ENCODE measurements around the gene PRKAG1. TPM values are rescaled to one million over a fixed set of nuclear protein-coding genes. Genes with fewer than 3 reads are reported as not detected.

Gene PRKAG1
- total RNA-seq, 2 experiments from 2014 or later, result 65.9 to 70.2 TPM

DNA sequence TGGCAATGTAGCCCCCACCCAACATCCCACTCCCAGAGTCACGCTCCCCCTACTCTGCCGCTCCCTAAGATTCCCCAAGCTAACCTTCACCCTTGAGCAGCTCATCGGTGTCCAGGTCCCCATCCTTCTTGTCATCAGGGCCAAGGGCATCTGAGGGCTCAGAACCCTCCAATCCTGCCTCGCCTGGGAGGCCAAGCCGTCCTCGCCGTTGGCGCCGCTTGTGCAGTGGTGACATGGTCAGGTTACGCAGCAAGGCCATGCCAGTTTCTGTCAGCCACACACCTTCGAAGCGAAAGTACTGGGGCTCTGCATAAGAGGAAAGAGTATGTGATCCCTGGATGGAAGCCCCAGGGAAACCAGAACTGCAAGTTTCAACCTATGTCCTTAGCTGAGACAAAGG, 26.1 kb upstream of the PRKAG1 start:
- Mint-ChIP-seq H3K27me3 (no peaks in the 10 kb centered on the region), H3K36me3 (ENCODE audit: low read depth) (peaks cover 90% of the 10 kb centered on the region), H3K4me3 (no peak overlapping the region), H3K27ac (peak overlapping the region; percentile 26), H3K9me3 (no peaks in the 10 kb centered on the region), H3K4me1 (peaks cover 5% of the 10 kb centered on the region)
- ChIA-PET POLR2A (interaction anchor here (1.6 kb wide), 1 partner anchor 55 kb away, joined by 5 read pairs; no protein-coding TSS in a partner anchor), CTCF (interaction anchor here (0.7 to 2.0 kb wide), 10 partner anchors 11 to 191 kb away, joined by 3 to 13 read pairs (median 6); partner anchors contain the start of genes FKBP11 and RHEBL1)
- DNase-seq, result no peak

DNA sequence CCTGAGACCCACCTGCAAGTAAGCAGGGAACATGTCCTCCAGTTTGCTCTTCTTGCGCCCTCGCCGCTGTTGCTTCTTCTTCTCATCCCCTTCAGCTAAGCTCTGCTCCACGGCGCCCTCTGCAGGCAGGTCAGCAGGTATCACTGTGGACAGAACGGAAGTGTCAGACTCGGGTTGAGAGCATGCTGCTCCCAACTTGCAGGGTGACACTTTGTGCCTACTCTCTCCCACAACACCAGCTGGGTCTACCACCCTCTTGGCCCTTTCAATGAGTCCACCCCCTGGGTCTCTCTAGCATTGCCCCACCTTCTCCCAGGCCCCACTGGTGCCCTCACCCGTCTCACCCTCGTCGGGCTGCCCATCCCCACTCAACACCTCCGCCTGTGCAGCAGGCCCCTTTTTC, 25.3 kb upstream of the PRKAG1 start:
- no peak overlapping the region for H3K4me3 Mint-ChIP-seq
- peaks cover 5% of the 10 kb centered on the region for H3K4me1 Mint-ChIP-seq
- no peaks in the 10 kb centered on the region for H3K9me3 Mint-ChIP-seq
- H3K27ac Mint-ChIP-seq, result peak overlapping the region; percentile 51
- H3K27me3 Mint-ChIP-seq, result no peaks in the 10 kb centered on the region
- CTCF ChIA-PET, result interaction anchor here (0.7 to 2.0 kb wide), 27 partner anchors 9 to 191 kb away, joined by 3 to 13 read pairs (median 4); partner anchors contain the start of genes ARF3, FKBP11, RHEBL1 and TUBA1A
- peaks cover 89% of the 10 kb centered on the region for H3K36me3 Mint-ChIP-seq (ENCODE audit: low read depth)
- peak; percentile 83 for DNase-seq
- POLR2A ChIA-PET, result interaction anchor here (1.2 to 1.6 kb wide), 3 partner anchors 51 to 86 kb away, joined by 3 to 5 read pairs (median 4); partner anchors contain the start of gene DHH

DNA sequence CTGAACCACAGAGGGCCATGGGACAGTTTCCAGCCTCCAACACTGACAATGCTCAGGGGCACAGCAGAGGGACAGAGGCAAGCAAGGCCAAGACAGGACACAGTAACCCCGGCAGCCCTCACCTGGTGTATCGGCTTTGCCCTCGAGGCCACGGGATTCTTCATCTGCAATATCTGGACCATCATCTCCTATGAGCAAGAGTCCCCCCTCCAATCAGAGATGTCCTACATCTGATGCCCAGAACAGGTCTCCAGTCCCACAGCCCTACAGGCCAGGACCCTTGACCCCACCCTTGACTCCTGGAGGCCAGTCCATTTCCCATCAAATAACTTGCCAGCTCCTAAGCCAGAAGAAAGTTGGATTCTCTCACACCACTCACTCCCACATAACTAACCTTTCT, 24.7 kb upstream of the PRKAG1 start:
- H3K9me3 Mint-ChIP-seq, result no peaks in the 10 kb centered on the region
- no peak for DNase-seq
- H3K4me3 Mint-ChIP-seq, result no peak overlapping the region
- H3K27me3 Mint-ChIP-seq, result no peaks in the 10 kb centered on the region
- CTCF ChIA-PET, result interaction anchor here (0.7 to 2.0 kb wide), 25 partner anchors 8 to 190 kb away, joined by 3 to 13 read pairs (median 4); partner anchors contain the start of genes ARF3, FKBP11, RHEBL1 and TUBA1A
- H3K36me3 Mint-ChIP-seq (ENCODE audit: low read depth), result peaks cover 89% of the 10 kb centered on the region
- H3K4me1 Mint-ChIP-seq, result peaks cover 5% of the 10 kb centered on the region
- POLR2A ChIA-PET, result interaction anchor here (1.2 to 1.6 kb wide), 3 partner anchors 51 to 87 kb away, joined by 3 to 5 read pairs (median 4); partner anchors contain the start of gene DHH
- no peak overlapping the region for H3K27ac Mint-ChIP-seq

DNA sequence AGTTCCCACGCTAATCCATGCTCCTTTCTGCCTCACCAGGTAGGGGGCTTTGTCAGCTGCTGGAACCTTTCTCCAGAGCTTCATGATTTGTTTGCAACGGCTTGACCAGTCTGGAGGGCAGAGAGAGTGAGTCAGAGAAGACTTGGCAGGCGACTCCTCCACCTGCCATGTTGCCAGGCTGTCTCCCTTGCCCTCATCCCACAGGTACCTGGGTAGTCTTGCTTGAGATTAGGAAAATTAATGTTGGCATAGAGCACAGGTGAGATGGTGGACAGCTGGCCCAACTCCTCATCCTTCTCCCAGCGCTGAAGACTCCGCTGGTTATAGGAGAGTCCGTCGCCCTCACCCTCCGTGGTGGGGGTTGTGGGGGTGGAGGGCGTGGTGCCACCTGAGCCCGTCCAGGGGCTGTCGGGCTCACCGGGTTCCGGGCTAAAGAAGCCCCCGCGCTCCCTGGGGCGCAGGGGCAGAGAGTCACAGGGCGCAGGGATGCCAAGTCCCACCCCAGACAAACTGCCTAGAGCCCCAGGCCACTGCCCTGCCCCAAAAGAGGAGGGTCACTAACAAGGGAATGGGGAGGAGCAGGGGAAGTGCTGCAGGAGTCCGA, 23.4 kb upstream of the PRKAG1 start:
- H3K4me1 Mint-ChIP-seq, result peaks cover 5% of the 10 kb centered on the region
- no peak overlapping the region for H3K27ac Mint-ChIP-seq
- no peaks in the 10 kb centered on the region for H3K27me3 Mint-ChIP-seq
- no peaks in the 10 kb centered on the region for H3K9me3 Mint-ChIP-seq
- CTCF ChIA-PET, result interaction anchor here (1.0 to 1.7 kb wide), 3 partner anchors 28 to 54 kb away, joined by 3 to 4 read pairs (median 3); partner anchors contain the start of gene RHEBL1
- DNase-seq, result no peak
- H3K4me3 Mint-ChIP-seq, result no peak overlapping the region
- POLR2A ChIA-PET, result interaction anchor here (0.6 kb wide), 1 partner anchor 48 kb away, joined by 4 read pairs; no protein-coding TSS in a partner anchor
- peaks cover 86% of the 10 kb centered on the region for H3K36me3 Mint-ChIP-seq (ENCODE audit: low read depth)

DNA sequence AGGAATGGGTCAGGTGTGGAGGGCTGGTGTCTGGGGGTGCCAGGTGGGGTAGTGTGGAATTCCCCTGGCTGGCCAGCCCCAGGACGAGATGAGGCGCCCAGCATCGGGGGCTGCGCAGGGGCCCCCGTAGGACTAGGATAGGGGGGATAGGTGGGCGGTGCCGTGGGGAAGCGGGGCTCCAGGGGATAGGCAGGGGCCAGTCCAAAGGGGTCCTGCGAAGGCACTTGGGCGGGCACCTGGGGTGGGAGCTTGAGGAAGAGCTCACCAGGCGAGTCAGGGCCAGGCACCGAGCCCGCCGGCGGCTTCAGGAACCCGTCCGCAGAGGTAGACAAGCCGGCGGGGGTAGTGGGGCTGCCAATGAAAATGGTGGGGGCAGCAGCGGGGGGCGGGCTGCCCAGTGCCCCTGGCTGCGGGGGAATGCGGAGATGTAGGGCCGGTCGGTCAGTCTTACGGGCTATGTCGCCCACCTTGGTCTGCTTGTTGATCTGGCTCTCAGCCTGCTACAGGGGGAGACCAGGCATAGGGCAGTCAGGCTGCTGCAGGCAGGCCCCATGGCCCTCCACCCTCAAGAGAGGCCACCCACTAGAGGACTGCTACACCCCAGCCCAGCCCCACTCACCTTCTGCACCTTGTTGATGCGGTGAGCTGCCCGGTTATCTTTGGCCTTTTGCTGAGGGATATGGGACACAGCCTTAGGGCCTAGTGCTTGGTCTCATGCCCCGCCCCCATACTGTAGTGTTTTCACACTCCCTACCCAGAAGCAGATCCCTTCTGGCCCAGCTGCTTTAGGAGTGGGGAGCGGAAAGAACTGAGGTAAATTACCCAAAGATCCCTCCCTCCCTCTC, 22.7 kb upstream of the PRKAG1 start:
- Mint-ChIP-seq H3K9me3 (no peaks in the 10 kb centered on the region), H3K27ac (no peak overlapping the region), H3K27me3 (no peaks in the 10 kb centered on the region), H3K4me3 (no peak overlapping the region), H3K36me3 (ENCODE audit: low read depth) (peaks cover 84% of the 10 kb centered on the region), H3K4me1 (peaks cover 5% of the 10 kb centered on the region)
- no peak for DNase-seq
- POLR2A ChIA-PET, result interaction anchor here (0.6 to 0.9 kb wide), 2 partner anchors 47 to 90 kb away, joined by 3 to 4 read pairs; partner anchors contain the start of gene TUBA1B
- CTCF ChIA-PET, result interaction anchor here (1.0 to 1.3 kb wide), 2 partner anchors 28 to 53 kb away, joined by 3 read pairs; partner anchors contain the start of gene RHEBL1

DNA sequence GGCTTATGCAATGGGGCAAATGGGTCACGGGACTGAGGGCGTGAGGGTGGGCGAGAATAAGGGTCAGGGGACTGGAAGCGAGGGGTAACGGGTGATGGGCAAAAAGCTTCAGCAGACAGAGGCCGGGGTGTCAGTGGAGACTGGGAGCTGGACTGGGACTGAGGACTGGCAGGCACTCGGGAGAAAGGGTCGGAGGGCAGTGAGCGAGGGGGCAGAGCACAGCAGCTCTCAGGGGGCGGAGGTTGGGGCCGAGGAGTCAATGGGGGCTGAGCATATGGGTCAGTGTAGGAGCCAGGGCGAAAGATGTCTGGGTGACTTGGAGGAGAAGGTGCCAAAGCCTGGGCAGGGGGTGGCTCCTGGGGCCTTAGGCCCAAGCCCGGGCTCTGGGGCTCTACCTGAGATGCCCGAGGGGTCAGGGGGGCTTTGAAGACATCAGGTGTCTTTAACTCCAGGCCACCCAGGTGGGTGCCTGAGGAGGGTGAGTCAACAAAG, 21.8 kb upstream of the PRKAG1 start:
- Mint-ChIP-seq H3K4me3 (no peak overlapping the region), H3K4me1 (peaks cover 5% of the 10 kb centered on the region), H3K27ac (no peak overlapping the region), H3K9me3 (no peaks in the 10 kb centered on the region), H3K27me3 (no peaks in the 10 kb centered on the region), H3K36me3 (ENCODE audit: low read depth) (peaks cover 83% of the 10 kb centered on the region)
- POLR2A ChIA-PET, result interaction anchor here (0.9 to 1.7 kb wide), 3 partner anchors 10 to 91 kb away, joined by 3 to 8 read pairs (median 5); partner anchors contain the start of gene TUBA1B
- DNase-seq, result no peak
- CTCF ChIA-PET, result interaction anchor here (0.6 to 1.0 kb wide), 3 partner anchors 21 to 252 kb away, joined by 3 read pairs; no protein-coding TSS in a partner anchor

DNA sequence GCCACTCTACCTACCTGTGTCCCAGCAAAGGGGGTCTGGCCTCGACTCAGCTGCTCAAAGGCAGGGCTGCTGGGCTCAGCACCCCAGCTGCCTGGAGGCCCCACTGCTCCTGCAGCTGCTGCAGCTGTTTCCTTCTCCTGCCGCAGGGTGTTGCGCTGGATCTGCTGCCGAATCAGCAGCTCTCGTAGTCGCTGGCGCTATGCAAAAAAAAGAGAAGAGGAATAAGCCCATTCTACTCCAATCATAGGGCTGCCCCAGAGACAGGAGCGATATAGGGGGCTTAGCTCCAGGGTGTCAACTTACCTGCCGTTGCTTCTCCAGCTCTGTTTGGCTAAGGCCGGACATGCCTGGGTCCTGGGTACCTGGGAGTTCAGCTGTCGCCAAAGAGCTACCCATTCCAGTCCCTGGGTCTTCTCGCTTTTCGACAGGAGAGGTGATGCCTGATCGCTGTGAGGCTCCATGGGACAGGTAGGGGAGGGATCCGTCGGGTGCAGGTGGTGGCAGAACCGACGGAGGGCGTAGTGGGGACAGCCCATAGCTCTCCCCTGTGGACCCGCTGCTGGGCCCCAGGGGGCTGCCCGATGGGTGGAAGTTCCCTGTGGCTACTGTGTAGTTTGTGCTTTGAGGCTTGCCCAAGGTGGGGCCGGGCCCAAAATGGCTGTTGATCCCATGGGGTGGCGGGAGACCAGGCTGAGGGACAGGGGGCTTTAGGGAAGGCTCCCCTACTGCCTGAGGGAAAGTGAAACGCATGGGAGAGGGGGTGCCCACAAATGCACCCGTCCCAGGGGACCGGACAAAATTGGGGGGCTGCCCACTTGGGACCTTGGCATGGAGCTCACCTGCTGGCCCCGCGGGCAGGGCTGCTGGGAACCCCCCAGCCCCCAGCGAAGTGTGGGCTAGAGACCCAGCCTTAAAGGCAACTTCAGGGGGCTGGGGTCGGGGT, 21.1 kb upstream of the PRKAG1 start:
- H3K4me1 Mint-ChIP-seq, result peaks cover 5% of the 10 kb centered on the region
- peaks cover 83% of the 10 kb centered on the region for H3K36me3 Mint-ChIP-seq (ENCODE audit: low read depth)
- H3K4me3 Mint-ChIP-seq, result no peak overlapping the region
- ChIA-PET POLR2A (interaction anchor here (0.6 to 1.7 kb wide), 4 partner anchors 9 to 91 kb away, joined by 3 to 8 read pairs (median 4); partner anchors contain the start of genes RHEBL1 and TUBA1B), CTCF (interaction anchor here (0.9 to 1.0 kb wide), 3 partner anchors 15 to 24 kb away, joined by 3 read pairs; no protein-coding TSS in a partner anchor)
- DNase-seq, result no peak
- H3K27ac Mint-ChIP-seq, result no peak overlapping the region
- H3K9me3 Mint-ChIP-seq, result no peaks in the 10 kb centered on the region
- no peaks in the 10 kb centered on the region for H3K27me3 Mint-ChIP-seq

DNA sequence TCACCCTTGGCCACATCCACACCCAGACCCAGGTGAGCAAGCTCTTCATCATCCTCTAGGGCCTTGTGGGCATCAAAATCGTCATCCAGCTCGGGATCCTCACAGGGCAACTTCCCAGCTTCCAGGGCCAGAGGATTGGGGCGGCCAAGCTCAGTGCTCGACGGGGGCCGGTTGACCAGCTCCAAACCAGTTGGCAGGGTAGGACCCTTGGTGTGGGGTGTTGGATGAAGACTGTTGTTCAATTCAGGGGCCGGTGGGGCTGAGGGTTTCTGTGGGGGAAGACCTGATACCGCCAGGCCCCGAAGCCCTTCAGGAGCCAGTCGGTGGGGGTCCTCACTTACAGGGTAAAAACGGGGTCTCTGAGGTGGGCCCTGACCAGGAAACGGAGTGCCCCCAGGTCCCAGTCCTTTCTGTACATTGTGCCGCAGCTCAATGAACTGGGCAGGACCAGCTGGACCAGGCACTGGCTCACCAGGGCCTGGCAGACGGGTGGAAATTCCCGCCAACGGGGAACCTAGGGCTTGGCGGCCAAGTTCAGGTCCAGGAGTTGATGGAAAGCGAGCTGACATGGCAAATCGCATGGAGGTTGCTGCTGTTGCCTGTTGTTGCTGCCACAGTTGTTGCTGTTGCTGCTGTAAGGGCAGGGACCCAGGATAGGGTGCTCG, 19.8 kb upstream of the PRKAG1 start:
- ChIA-PET CTCF (interaction anchor here (1.0 kb wide), 1 partner anchor 14 kb away, joined by 3 read pairs; no protein-coding TSS in a partner anchor), POLR2A (interaction anchor here (1.6 kb wide), 1 partner anchor 93 kb away, joined by 8 read pairs; the partner anchor contains the start of gene TUBA1B)
- H3K9me3 Mint-ChIP-seq, result no peaks in the 10 kb centered on the region
- H3K27me3 Mint-ChIP-seq, result no peaks in the 10 kb centered on the region
- DNase-seq, result no peak
- H3K27ac Mint-ChIP-seq, result no peak overlapping the region
- peaks cover 80% of the 10 kb centered on the region for H3K36me3 Mint-ChIP-seq (ENCODE audit: low read depth)
- no peaks in the 10 kb centered on the region for H3K4me1 Mint-ChIP-seq
- no peak overlapping the region for H3K4me3 Mint-ChIP-seq

DNA sequence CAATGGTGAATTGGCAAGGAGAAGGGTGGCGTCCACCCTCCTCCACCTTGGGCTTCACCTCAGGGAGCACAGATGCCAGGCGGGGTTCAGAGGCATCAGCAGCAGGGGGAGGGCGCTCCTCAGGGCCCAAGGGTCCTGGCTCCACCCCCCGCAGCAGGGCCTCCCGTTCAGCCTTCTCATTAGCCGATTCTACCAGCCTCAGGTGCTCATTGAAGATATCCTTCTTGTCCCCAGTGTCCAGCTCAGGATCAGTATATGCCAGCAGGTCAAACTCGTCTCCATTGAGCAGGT, 19.3 kb upstream of the PRKAG1 start:
- no peak overlapping the region for H3K4me3 Mint-ChIP-seq
- no peak overlapping the region for H3K27ac Mint-ChIP-seq
- H3K36me3 Mint-ChIP-seq (ENCODE audit: low read depth), result peaks cover 75% of the 10 kb centered on the region
- no peaks in the 10 kb centered on the region for H3K4me1 Mint-ChIP-seq
- no peak for DNase-seq
- H3K9me3 Mint-ChIP-seq, result no peaks in the 10 kb centered on the region
- no peaks in the 10 kb centered on the region for H3K27me3 Mint-ChIP-seq
- ChIA-PET CTCF (interaction anchor here (0.9 to 1.3 kb wide), 2 partner anchors 18 to 41 kb away, joined by 3 to 4 read pairs; no protein-coding TSS in a partner anchor), POLR2A (no interaction called here)

DNA sequence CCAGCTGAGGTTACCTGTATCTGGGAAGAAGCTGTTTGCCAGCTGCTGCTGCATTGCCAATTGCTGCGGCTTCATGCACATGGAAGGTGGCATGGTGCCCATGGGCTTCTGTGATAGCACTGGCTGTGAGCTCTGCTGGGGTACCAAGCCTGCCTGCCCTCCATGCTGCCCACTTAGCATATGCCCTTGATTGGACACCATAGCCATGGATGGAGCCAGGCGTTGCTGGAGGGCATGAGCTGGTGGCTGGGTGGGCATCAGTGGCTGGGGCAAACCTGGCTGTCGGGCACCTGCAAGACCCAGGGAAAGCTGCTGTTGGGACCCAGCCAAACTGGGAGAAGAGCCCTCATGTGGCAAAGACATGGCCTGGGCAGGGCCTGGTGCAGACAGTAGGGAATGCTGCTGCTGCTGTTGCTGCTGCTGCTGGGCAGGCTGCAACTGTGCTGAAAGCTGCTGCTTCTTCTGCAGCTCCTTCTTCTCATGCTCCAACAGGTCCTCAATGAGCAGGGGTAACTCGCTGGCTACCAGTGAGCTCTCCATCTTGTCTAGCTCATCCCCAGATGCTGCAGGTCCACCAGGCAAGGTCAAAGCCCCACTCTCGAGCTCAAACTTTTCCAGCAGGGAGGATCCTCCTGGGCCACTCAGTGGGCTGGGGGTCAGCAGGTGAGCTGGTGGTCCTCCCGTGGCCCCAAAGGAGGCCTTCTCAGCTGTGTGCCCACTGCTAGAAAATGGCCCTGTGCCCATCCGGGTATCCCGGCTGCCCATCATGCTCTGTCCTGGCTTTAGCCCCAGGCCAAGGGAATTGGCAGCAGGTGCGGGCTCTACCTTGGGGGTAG, 18.8 kb upstream of the PRKAG1 start:
- Mint-ChIP-seq H3K4me3 (no peak overlapping the region), H3K27ac (no peak overlapping the region), H3K9me3 (no peaks in the 10 kb centered on the region), H3K36me3 (ENCODE audit: low read depth) (peaks cover 76% of the 10 kb centered on the region), H3K27me3 (no peaks in the 10 kb centered on the region), H3K4me1 (no peaks in the 10 kb centered on the region)
- DNase-seq, result no peak
- POLR2A ChIA-PET, result interaction anchor here (0.9 to 1.3 kb wide), 3 partner anchors 17 to 133 kb away, joined by 3 to 6 read pairs (median 4); partner anchors contain the start of gene TUBA1B
- CTCF ChIA-PET, result interaction anchor here (0.7 to 1.3 kb wide), 5 partner anchors 10 to 93 kb away, joined by 3 to 4 read pairs (median 3); no protein-coding TSS in a partner anchor
